ENCODE measurements around the gene PPFIA1.
A peak's percentile ranks its signal among the peaks of the same experiment; 100 is the strongest.

The PPFIA1 gene

GRCh38 chr11:70419307-70420007 is 149.0 kb downstream of the PPFIA1 start:
- DNase-seq: no peak

- no peak for DNase-seq
Measured at GRCh38 chr11:70420008-70420464, 149.5 kb downstream of the PPFIA1 start.

- no peak for DNase-seq
Measured at GRCh38 chr11:70420496-70420895, 150.0 kb downstream of the PPFIA1 start.

DNA sequence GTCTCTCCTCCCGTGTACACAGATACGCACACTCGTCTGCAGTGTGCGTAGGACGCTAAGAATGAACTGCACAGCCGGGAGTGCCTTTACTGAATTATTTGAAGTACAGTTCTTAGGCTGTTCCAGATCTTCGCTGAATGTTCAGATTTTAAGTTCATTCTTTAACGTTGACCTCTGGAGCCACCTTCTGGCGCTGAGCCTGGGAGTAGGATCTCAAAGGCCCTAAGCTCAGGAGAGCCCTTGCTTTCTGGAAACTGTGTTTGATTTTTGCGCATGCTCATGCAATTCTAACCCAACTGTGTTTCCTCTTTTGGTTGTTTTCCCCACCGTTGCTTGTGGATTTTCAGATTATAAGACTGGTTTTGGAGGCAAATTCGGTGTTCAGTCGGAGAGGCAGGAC is 150.6 kb downstream of the PPFIA1 start:
- DNase-seq: no peak

- no peak for DNase-seq
Measured at GRCh38 chr11:70422692-70423522, 152.4 kb downstream of the PPFIA1 start.

GRCh38 chr11:70423523-70424505 is 153.3 kb downstream of the PPFIA1 start:
- peak; percentile 39 for DNase-seq

GRCh38 chr11:70424765-70425344 is 154.4 kb downstream of the PPFIA1 start:
- DNase-seq: no peak

DNA sequence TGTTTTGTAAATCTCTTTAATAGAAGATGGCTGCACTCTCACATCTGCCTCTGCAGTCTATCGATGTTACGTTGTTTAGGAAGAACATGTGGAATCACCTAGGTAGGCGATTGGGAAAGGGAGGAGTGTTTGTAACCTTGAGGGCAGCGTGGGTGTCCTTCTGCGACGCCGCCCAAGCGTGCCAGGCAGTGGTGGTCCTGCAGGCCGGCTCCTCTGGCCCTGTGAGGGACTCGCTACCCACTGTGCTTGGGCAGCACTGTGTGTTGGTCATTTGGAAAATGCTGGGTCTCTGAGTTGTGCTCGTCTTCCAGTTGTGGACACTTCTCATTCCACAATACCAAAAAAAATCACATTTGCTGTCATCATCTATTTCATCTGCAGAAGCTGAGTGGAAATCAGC is 156.9 kb downstream of the PPFIA1 start:
- DNase-seq: no peak

DNA sequence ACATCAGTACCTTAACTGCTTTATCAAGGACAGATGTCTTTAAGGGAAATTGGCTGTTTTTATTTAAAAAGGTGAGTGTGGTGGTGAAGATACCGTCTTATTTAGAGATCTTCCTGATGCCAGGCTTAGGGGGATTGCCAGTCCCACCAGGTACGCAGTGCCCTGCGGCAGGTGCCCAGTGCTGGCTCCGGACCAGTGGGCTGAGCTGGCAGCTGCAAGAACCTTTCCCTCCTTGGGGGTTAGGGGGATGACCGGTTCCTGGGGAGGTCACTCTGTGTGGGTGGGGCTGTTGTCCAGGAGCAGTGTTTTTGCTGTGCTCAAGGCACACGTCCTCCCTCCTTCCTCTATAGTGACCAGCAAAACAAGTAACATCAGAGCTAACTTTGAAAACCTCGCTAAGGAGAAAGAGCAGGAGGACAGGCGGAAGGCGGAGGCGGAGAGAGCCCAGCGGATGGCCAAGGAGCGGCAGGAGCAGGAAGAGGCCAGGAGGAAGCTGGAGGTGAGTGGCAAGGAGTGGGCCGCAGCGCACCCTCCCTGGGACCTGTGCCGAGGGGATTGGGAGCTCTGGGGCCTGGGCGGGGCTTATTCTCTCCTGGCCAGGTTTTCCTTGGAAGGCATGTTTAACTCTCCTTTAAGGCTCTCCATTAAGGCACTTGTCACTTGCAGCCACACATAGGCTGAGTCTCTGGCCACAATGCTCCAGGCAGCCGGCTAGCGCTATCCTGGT is 158.4 kb downstream of the PPFIA1 start:
- no peak for DNase-seq

- DNase-seq: no peak
Measured at GRCh38 chr11:70429428-70429705, 158.9 kb downstream of the PPFIA1 start.

- no peak for DNase-seq
Measured at GRCh38 chr11:70429724-70430521, 159.4 kb downstream of the PPFIA1 start.

DNA sequence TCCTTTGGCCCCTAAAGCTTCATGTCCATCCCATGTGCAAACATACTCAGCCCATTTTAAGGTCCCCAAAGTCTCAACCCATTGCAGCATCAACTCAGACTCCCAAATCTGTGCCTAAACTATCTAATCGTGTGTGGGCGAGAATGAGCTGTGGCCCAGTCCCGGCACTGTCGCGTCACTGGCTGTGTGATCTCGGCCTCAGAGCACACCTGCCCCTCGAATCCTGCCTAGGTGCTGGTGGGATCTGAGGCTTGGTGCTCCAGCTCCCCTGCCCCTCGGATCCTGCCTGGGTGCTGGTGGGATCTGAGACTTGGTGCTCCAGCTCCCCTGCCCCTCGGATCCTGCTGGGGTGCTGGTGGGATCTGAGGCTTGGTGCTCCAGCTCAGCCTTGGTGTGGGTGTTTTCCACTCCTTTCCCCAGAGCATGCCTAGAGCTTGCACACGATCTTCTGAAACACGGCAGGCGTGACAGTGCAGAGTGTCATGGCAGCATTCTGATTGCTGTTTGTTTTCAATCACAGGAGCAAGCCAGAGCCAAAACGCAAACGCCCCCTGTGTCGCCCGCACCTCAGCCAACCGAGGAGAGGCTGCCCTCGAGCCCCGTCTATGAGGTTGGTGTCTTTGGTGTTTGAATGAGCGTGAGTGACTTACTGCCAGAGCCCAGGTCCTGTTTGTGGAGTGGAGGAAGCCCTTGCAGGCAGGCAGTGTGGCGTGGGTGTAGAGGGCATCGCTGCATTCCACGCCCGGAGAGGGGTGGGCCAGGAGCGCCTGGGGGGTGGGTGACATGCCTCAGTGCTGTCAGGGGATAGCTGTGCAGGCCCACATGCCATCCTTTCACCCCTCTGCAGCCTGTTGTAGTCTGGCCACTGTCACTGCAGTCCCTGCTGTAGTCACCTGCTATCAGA is 160.4 kb downstream of the PPFIA1 start:
- no peak for DNase-seq

- DNase-seq: no peak
Measured at GRCh38 chr11:70431611-70432010, 161.1 kb downstream of the PPFIA1 start.

DNA sequence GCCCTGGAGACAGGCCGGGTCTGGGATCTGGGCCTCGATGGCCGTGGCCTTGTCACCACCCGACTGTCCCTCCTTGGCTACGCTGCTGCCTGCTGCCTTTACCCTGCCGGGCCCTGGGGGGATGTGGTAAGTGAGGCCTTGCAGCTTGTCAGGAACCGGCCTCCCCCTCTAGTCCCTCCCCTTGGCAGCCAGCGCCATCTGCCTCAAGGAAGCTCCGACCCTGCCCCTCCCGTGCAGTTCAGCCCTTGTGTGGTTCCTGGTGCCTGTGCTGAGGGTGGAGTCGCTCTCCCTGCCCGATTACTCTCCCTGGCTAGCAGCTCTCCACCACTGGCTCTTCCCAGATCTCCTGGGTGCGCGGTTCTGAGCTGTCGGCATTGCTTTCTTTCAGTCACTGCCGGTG is 161.6 kb downstream of the PPFIA1 start:
- no peak for DNase-seq

GRCh38 chr11:70432580-70432979 is 162.1 kb downstream of the PPFIA1 start:
- DNase-seq: no peak

- no peak for DNase-seq
Measured at GRCh38 chr11:70433038-70433437, 162.5 kb downstream of the PPFIA1 start.

- DNase-seq: no peak
Measured at GRCh38 chr11:70433526-70433925, 163.0 kb downstream of the PPFIA1 start.

Measured in stimulated activated CD4-positive, alpha-beta T cell treated with anti-CD3 and anti-CD28 coated beads, Interleukin-4, amount 100 ng/mL, for 24 hours (primary cell).